Posterior cingulate gyrus (tissue), 11 donors: ENCODE results near the gene CCDC88C.

Experiments used
- DNase-seq, 10 donors: peaks; one replicate each; pipeline versions ENCODE4 v3.0.0 to v3.0.0-alpha.2; 2020 to 2021; ENCODE audit warnings: mixed read lengths in 3 of 10
- intact Hi-C: fragments of 100-400 bp; cut with DNase I; formaldehyde crosslinking; loops from one replicate; pipeline ENCODE4 v1.15.1; 2023

The CCDC88C gene

GRCh38 chr14:91380610-91381371 is 36.8 kb downstream of the CCDC88C start:
- DNase-seq: peak in 1 of 10 donors; percentile 86
- intact Hi-C loops: loop anchor here (1.0 kb wide), 1 partner anchor 37 kb away; the partner anchor contains the start of gene CCDC88C

- DNase-seq: peak in 1 of 10 donors; percentile 29
- intact Hi-C loops: no loop called here
Observed at GRCh38 chr14:91380123-91380522, 37.5 kb downstream of the CCDC88C start.

GRCh38 chr14:91379579-91379932 is 38.1 kb downstream of the CCDC88C start:
- intact Hi-C loops: no loop called here
- DNase-seq: no peak

- intact Hi-C loops: no loop called here
- DNase-seq: peak in 1 of 10 donors; percentile 69
Observed at GRCh38 chr14:91378930-91379578, 38.6 kb downstream of the CCDC88C start.

GRCh38 chr14:91377700-91378652 is 39.6 kb downstream of the CCDC88C start:
- intact Hi-C loops: no loop called here
- DNase-seq: peak in 1 of 10 donors; percentile 45

- no peak for DNase-seq
Observed at GRCh38 chr14:91376547-91377477, 40.8 kb downstream of the CCDC88C start.

GRCh38 chr14:91375720-91376452 is 41.7 kb downstream of the CCDC88C start:
- intact Hi-C loops: no loop called here

More at GRCh38 chr14:91376547-91377477, 40.8 kb downstream of the CCDC88C start:
- intact Hi-C loops: no loop called here

GRCh38 chr14:91374879-91375702 is 42.5 kb downstream of the CCDC88C start:
- intact Hi-C loops: no loop called here
- DNase-seq: peak in 3 of 10 donors; percentile 20 to 88 (median 83)

More at GRCh38 chr14:91375720-91376452, 41.7 kb downstream of the CCDC88C start:
- DNase-seq: no peak

GRCh38 chr14:91374287-91374878 is 43.2 kb downstream of the CCDC88C start:
- intact Hi-C loops: no loop called here
- DNase-seq: no peak

GRCh38 chr14:91373591-91374254 is 43.9 kb downstream of the CCDC88C start:
- no peak for DNase-seq
- intact Hi-C loops: no loop called here

- DNase-seq: no peak
- intact Hi-C loops: no loop called here
Observed at GRCh38 chr14:91372671-91373495, 44.7 kb downstream of the CCDC88C start.

GRCh38 chr14:91371990-91372375 is 45.6 kb downstream of the CCDC88C start:
- no peak for DNase-seq
- intact Hi-C loops: no loop called here

GRCh38 chr14:91371011-91371989 is 46.3 kb downstream of the CCDC88C start:
- intact Hi-C loops: no loop called here
- DNase-seq: peak in 1 of 10 donors; percentile 52

- intact Hi-C loops: no loop called here
- DNase-seq: peak in 8 of 10 donors; percentile 37 to 94 (median 64)
Observed at GRCh38 chr14:91369628-91370445, 47.8 kb downstream of the CCDC88C start.
